Right lobe of liver (tissue), 6 donors: ENCODE measurements around the gene SLC38A1. TPM values are rescaled to one million over a fixed set of nuclear protein-coding genes. Genes with fewer than 3 reads are reported as not detected.

ENCODE experiments used
- ATAC-seq, 4 donors: fragments of 200-7000 bp; cut with Tn5 transposase; one replicate each; pipeline ENCODE4 v1.9.1; 2020; ENCODE audit warnings: mild to moderate bottlenecking in 4 of 4, moderate library complexity in 4 of 4
- DNase-seq, 3 donors: peaks; one replicate each; pipeline ENCODE4 v3.0.0-alpha.2; 2020
- H3K27ac ChIP-seq, 3 donors: fragments of 200-600 bp; one replicate each; pipeline ENCODE4 v1.8.0; 2022
- H3K27me3 ChIP-seq, 2 donors: fragments of 200-600 bp; one replicate each; pipeline ENCODE4 v1.8.0; 2022
- H3K36me3 ChIP-seq, 4 donors: fragments of 200-600 bp; sonication (generic) in 1 of 4; one replicate each; pipeline versions ENCODE4 v1.5.1 to v1.8.0; 2017 to 2022; ENCODE audit warnings: control low read depth in 1 of 4
- H3K4me1 ChIP-seq, 4 donors: fragments of 200-600 bp; sonication (generic) in 1 of 4; one replicate each; pipeline versions ENCODE4 v1.5.1 to v1.8.0; 2017 to 2022; ENCODE audit warnings: control low read depth in 1 of 4
- H3K4me3 ChIP-seq, 3 donors: fragments of 200-600 bp; one replicate each; pipeline ENCODE4 v1.8.0; 2022
- H3K9me3 ChIP-seq, 4 donors: fragments of 200-600 bp; sonication (generic) in 1 of 4; one replicate each; pipeline versions ENCODE4 v1.5.1 to v1.8.0; 2017 to 2022; ENCODE audit warnings: control low read depth in 1 of 4
- CTCF ChIP-seq, 4 donors: fragments of 200-600 bp in 3 of 4; fragments of 450-650 bp in 1 of 4; IDR thresholded peaks; one replicate each; pipeline versions ENCODE4 v1.5.1 to v1.8.0; 2016 to 2022; ENCODE audit warnings: antibody characterized with exemption in 4 of 4, mild to moderate bottlenecking in 2 of 4
- POLR2A ChIP-seq: fragments of 450-650 bp; IDR thresholded peaks from one replicate; pipeline ENCODE4 v1.6.1; 2017; ENCODE audit warnings: antibody characterized with exemption, mild to moderate bottlenecking
- WGBS: methylation state at CpG from one replicate; pipeline ENCODE4 v1.1.6; 2018; ENCODE audit warnings: low coverage, low lambda C conversion rate; ENCODE audit not compliant: insufficient coverage; ENCODE audit errors: missing lambda C conversion rate; 5-methylcytosine and 5-hydroxymethylcytosine counted together
- intact Hi-C, 2 donors: fragments of 100-400 bp; cut with DNase I; formaldehyde crosslinking; loops; one replicate each; pipeline versions ENCODE4 v1.11.2 to v1.14.1; 2022
- total RNA-seq, 6 experiments: library from RNA; depleted of rRNA in 2 of 6; stranded (reverse); fragments of >200 nt in 2 of 6; fragmentation: NEBNext Ultra II Directional in 3 of 6; extraction: Animal tissue kit (Norgen Biotek cat#: 25700) in 3 of 6; gene quantifications; one replicate each; pipeline versions ENCODE4 v1.1.0 to v1.2.4, GENCODE V29; 2016 to 2023
- donor health status: DM: no; HTN: yes; CAD: no.
- donor health status: DM: no; HTN: no; CAD: no.
- donor health status: DM: no; HTN: no; CAD: no.
- donor health status: DM: no; HTN: yes; CAD: no.
- donor health status: DM: no; HTN: yes; CAD: no.

Gene SLC38A1
- total RNA-seq, 6 experiments from 2014 or later: 7.9 to 20.7 (median 12.2) TPM

GRCh38 chr12:46282829-46283228, 14.0 kb upstream of the SLC38A1 start:
- H3K4me3 ChIP-seq: no peak overlapping the region
- H3K9me3 ChIP-seq: peaks cover 0 to 10% (median 0%) of the 10 kb centered on the region in 4 donors
- no peak for TF ChIP-seq POLR2A
- no peak for TF ChIP-seq CTCF (IDR thresholded peaks at IDR 0.05)
- ATAC-seq: no peak
- no peaks in the 10 kb centered on the region for H3K36me3 ChIP-seq
- no peak for DNase-seq
- H3K27ac ChIP-seq: no peak overlapping the region
- intact Hi-C loops: no loop called here
- H3K27me3 ChIP-seq: no peaks in the 10 kb centered on the region
- H3K4me1 ChIP-seq: no peaks in the 10 kb centered on the region

DNA sequence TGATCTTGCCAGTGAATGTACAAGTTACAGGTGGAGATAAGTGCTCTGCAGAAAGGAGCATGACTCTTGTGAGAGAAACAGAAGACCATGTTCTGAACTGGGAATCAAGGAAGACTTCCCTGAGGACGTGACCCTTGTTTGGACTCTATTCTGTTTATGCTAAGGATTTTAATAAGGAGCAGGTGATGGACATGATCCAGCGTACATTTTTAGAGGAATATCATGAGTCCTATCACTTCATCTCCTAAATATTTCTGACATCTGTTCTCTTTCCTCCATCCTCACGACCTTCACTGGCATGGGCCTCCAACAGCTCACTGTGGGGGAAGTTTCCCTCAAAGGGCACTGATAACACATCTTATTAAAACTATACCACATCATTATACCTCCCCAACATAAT, 7.9 kb upstream of the SLC38A1 start:
- no peak overlapping the region for H3K27ac ChIP-seq

GRCh38 chr12:46271863-46272262, 3.0 kb upstream of the SLC38A1 start:
- Histone ChIP-seq H3K4me3 (no peak overlapping the region), H3K36me3 (no peaks in the 10 kb centered on the region), H3K4me1 (peaks cover 0 to 9% (median 0%) of the 10 kb centered on the region in 4 donors), H3K9me3 (no peaks in the 10 kb centered on the region), H3K27ac (no peak overlapping the region), H3K27me3 (peaks cover 0 to 7% of the 10 kb centered on the region in 2 donors)
- WGBS: 100% methylated on average over 1 of the region's 2 CpGs
- DNase-seq: no peak
- ATAC-seq: no peak
- TF ChIP-seq CTCF (IDR thresholded peaks at IDR 0.05) (no peak), POLR2A (no peak)
- intact Hi-C loops: no loop called here

More for the DNA sequence above, 7.9 kb upstream of the SLC38A1 start:
- intact Hi-C loops: no loop called here
- Histone ChIP-seq H3K4me3 (no peak overlapping the region), H3K36me3 (no peaks in the 10 kb centered on the region), H3K9me3 (no peaks in the 10 kb centered on the region), H3K27me3 (no peaks in the 10 kb centered on the region), H3K4me1 (no peaks in the 10 kb centered on the region)
- TF ChIP-seq CTCF (IDR thresholded peaks at IDR 0.05): no peak
- TF ChIP-seq POLR2A: no peak
- 77% methylated on average over 3 of the region's 3 CpGs for WGBS
- ATAC-seq: no peak
- DNase-seq: no peak

- peak in 1 of 3 donors; percentile 49 for DNase-seq
- Histone ChIP-seq H3K4me3 (peak overlapping the region; percentile 57 to 71 (median 69)), H3K27me3 (peaks cover 0 to 8% of the 10 kb centered on the region in 2 donors), H3K36me3 (no peaks in the 10 kb centered on the region), H3K9me3 (no peaks in the 10 kb centered on the region), H3K27ac (peak overlapping the region in 2 of 3 donors; percentile 66 to 77), H3K4me1 (peaks cover 0 to 9% (median 0%) of the 10 kb centered on the region in 4 donors)
- intact Hi-C loops: no loop called here
- TF ChIP-seq POLR2A (no peak), CTCF (IDR thresholded peaks at IDR 0.05) (no peak)
- WGBS: 25% methylated on average over 7 of the region's 42 CpGs
- ATAC-seq: peak; percentile 38 to 59 (median 58)
These were observed 792 bp upstream of the SLC38A1 start for GRCh38 chr12:46269429-46270241.
